Measurements from ENCODE around the gene FKBP1B. TPM values are rescaled to one million over a fixed set of nuclear protein-coding genes. Genes with fewer than 3 reads are reported as not detected.

FKBP1B gene
- total and polyA plus RNA-seq, 2 donors (not counting 3 experiments of a cell fraction or from before 2014, with no cell fraction given): 12.9 to 40.2 TPM

DNA sequence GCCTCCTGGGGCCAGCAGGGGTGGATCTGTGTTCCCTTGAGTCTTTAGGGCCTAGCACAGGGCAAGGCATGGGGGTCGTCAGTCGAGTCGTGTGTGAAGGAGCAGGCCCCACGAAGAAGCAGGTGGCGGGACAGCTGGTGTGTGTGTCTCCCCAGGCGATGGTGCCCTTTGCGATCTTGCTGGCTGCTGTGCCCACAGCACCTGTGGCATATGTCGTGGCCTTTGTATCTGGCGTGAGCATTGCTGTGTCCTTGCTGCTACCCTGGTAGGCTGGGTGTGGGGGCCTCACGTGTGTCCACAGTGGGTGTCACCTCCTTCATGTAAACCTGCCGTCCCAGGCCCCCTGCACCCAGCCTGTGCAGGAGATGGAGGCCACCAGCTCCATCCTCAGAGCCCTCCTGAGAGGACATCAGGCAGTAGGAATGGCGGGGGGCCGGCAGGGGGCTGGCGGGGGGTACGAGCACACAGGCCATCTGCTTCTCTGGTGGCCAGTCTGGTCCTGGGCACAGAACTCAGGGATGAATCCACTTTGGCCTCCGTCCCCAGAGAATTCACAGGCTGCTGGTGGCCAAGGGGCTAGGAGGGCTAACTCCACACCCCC lies 26.5 kb upstream of the FKBP1B start:
- no peak for FAIRE-seq
- H3K79me2 ChIP-seq (ENCODE audit: control insufficient read depth, insufficient read depth, low read length): no peaks in the 10 kb centered on the region
- BruUV-seq (replicated peaks): no TSS peak
- CTCF ChIA-PET: interaction anchor here (1.5 to 2.6 kb wide), 2 partner anchors 97 to 199 kb away, joined by 8 to 13 read pairs; partner anchors contain the start of gene ATAD2B
- H3K9ac ChIP-seq (replicated peaks; ENCODE audit: extremely low read depth, insufficient read depth, low read length): no peak overlapping the region
- H3K27me3 ChIP-seq (ENCODE audit: control insufficient read depth in 2 of 2, insufficient read depth in 2 of 2, low read length in 2 of 2): no peaks in the 10 kb centered on the region
- H2AFZ ChIP-seq (ENCODE audit: low read depth, low read length): no peak overlapping the region
- dilution Hi-C loops (cut with MboI; ENCODE audit: extremely low pct_ligation_motif_present, low sequenced_read_pairs): no loop called here
- no peaks in the 10 kb centered on the region for H4K20me1 ChIP-seq (replicated peaks; ENCODE audit: control insufficient read depth, extremely low read depth, insufficient read depth, low read length)
- no peak overlapping the region for H3K4me3 ChIP-seq (replicated peaks in 1 of 3; ENCODE audit: insufficient read depth in 1 of 3, low read depth in 1 of 3, low read length in 3 of 3)
- no peaks in the 10 kb centered on the region for H3K4me1 ChIP-seq (ENCODE audit: control insufficient read depth, extremely low read depth, insufficient read depth, low read length)
- H3K36me3 ChIP-seq (ENCODE audit: control insufficient read depth in 2 of 2, extremely low read depth in 1 of 2, insufficient read depth in 2 of 2, low read length in 2 of 2): peaks cover 0 to 2% of the 10 kb centered on the region in 2 experiments
- TF ChIP-seq JUN (IDR thresholded peaks at IDR 0.05; ENCODE audit: borderline replicate concordance, insufficient read depth, insufficient read length, low read depth): no peak
- TF ChIP-seq, protein P1, sequence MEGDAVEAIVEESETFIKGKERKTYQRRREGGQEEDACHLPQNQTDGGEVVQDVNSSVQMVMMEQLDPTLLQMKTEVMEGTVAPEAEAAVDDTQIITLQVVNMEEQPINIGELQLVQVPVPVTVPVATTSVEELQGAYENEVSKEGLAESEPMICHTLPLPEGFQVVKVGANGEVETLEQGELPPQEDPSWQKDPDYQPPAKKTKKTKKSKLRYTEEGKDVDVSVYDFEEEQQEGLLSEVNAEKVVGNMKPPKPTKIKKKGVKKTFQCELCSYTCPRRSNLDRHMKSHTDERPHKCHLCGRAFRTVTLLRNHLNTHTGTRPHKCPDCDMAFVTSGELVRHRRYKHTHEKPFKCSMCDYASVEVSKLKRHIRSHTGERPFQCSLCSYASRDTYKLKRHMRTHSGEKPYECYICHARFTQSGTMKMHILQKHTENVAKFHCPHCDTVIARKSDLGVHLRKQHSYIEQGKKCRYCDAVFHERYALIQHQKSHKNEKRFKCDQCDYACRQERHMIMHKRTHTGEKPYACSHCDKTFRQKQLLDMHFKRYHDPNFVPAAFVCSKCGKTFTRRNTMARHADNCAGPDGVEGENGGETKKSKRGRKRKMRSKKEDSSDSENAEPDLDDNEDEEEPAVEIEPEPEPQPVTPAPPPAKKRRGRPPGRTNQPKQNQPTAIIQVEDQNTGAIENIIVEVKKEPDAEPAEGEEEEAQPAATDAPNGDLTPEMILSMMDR (IDR thresholded peaks at IDR 0.05; ENCODE audit: extremely low read depth in 1 of 2, insufficient read depth in 1 of 2, low read depth in 1 of 2, low read length in 2 of 2): no peak
- TF ChIP-seq GATA2 (IDR thresholded peaks at IDR 0.05; ENCODE audit: insufficient read depth, insufficient read length, low read depth, low read length): no peak
- no peak for TF ChIP-seq EZH2 (IDR thresholded peaks at IDR 0.05; ENCODE audit: borderline replicate concordance, low read depth, low read length, severe bottlenecking)
- TF ChIP-seq MYC (IDR thresholded peaks at IDR 0.05; ENCODE audit: low read depth, low read length): no peak
- no peak for TF ChIP-seq POLR2A (IDR thresholded peaks at IDR 0.05; ENCODE audit: low read depth, low read length)
- TF ChIP-seq, protein P2, sequence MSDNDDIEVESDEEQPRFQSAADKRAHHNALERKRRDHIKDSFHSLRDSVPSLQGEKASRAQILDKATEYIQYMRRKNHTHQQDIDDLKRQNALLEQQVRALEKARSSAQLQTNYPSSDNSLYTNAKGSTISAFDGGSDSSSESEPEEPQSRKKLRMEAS (IDR thresholded peaks at IDR 0.05; ENCODE audit: insufficient read depth, insufficient read length): no peak
- no peak for TF ChIP-seq POLR2AphosphoS5 (IDR thresholded peaks at IDR 0.05; ENCODE audit: insufficient read depth, low read depth, low read length)
- no peak for TF ChIP-seq FOS (IDR thresholded peaks at IDR 0.05; ENCODE audit: borderline replicate concordance, insufficient read depth, low read length)
- intact Hi-C loops (cut with micrococcal nuclease): no loop called here
- DNase-seq (ENCODE audit: low read depth, low spot score): no peak
- no peak overlapping the region for H3K4me2 ChIP-seq (ENCODE audit: insufficient read depth, low read length)
- no peaks in the 10 kb centered on the region for H3K9me3 ChIP-seq (replicated peaks; ENCODE audit: control insufficient read depth, insufficient read depth, low read length)
- POLR2A ChIA-PET: interaction anchor here (0.6 kb wide), 1 partner anchor 28 kb away, joined by 6 read pairs; no protein-coding TSS in a partner anchor
- H3K9me1 ChIP-seq (replicated peaks; ENCODE audit: control insufficient read depth, extremely low read depth, insufficient read depth, low read length): no peaks in the 10 kb centered on the region
- no peak overlapping the region for H3K27ac ChIP-seq (ENCODE audit: insufficient read depth, low read depth, low read length)
